Germinal center (tissue), 1 donor: ENCODE results near the gene CLEC16A.

Experiments
- DNase-seq: peaks from one replicate; pipeline ENCODE4 v3.0.0; 2012; ENCODE audit warnings: mixed read lengths, low spot score

The CLEC16A gene

DNA sequence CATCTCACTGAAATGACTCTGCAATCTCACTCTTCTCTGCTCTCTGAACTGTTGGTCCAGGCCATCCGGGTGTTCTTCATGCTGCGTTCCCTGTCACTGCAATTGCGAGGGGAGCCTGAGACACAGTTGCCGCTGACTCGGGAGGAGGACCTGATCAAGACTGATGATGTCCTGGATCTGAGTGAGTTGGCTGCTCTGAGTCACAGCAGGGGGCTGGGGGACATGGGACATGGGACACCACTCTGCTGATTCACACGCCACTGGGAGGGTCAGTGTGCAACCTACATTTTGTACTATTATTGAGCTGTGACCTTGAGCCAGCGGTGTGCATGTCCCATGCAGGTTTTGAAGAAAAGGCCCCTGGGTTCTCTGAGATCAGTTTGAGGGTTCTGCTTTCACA lies 116.5 kb downstream of the CLEC16A start:
- no peak for DNase-seq

GRCh38 chr16:11061629-11062270 lies 117.4 kb downstream of the CLEC16A start:
- no peak for DNase-seq

- no peak for DNase-seq
These were observed 119.3 kb downstream of the CLEC16A start for GRCh38 chr16:11063448-11064201.

- DNase-seq = no peak
These were observed 119.8 kb downstream of the CLEC16A start for GRCh38 chr16:11064202-11064540.

- DNase-seq = no peak
These were observed 120.5 kb downstream of the CLEC16A start for GRCh38 chr16:11064851-11065250.

GRCh38 chr16:11066261-11066870 lies 122.0 kb downstream of the CLEC16A start:
- DNase-seq = no peak

- DNase-seq = no peak
These were observed 122.9 kb downstream of the CLEC16A start for GRCh38 chr16:11067266-11067665.

DNA sequence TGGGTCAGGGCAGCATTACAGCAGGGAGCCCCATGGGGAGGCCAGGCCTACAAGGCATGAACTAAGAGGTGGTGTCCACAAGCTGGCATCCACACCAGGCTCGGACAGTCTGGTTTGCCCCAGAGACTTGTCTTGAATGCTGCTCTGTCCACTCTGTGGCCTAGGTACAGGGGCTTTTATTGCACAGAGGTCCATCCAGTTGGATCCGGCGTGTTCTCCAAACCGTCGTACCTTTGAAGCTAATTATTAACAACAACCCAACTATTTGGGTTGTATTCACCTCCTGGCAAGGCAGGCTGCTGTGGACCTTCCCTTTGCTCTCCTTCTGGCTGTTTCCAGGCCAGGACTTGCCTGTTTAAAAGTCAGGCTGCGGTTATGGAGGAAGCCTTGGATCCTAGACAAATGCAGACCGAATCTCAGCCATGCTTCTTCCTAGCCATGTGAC lies 123.4 kb downstream of the CLEC16A start:
- DNase-seq = no peak

GRCh38 chr16:11071829-11072228 lies 127.5 kb downstream of the CLEC16A start:
- DNase-seq = no peak

- no peak for DNase-seq
These were observed 128.2 kb downstream of the CLEC16A start for GRCh38 chr16:11072420-11073153.

DNA sequence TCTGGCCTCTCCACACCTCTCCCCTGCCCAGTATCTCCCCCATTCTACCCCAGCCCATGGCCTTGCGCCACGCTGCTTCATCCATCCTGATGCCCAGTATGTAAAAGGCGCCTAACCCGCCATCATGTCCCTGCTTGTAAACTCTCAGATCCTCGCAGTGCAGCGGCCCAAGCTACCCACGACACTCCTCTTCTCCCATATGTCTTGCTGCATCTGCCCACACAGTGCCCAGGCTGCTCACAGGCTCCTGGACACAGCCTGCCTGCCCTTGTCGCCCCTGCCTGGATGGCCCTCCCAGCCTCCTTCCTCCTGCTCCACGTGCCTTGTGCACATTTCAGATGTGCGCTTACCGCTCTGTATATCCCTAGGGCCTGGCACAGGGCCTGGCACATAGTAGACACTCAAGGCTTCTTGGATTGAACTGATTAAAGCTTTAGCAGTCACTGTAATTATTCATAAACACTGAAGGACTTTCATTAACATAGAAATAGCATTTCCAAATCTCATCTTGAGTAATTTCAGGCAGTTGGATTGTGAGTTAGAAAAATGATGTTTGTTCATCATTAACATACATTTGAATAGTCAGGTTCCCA lies 129.1 kb downstream of the CLEC16A start:
- no peak for DNase-seq

DNA sequence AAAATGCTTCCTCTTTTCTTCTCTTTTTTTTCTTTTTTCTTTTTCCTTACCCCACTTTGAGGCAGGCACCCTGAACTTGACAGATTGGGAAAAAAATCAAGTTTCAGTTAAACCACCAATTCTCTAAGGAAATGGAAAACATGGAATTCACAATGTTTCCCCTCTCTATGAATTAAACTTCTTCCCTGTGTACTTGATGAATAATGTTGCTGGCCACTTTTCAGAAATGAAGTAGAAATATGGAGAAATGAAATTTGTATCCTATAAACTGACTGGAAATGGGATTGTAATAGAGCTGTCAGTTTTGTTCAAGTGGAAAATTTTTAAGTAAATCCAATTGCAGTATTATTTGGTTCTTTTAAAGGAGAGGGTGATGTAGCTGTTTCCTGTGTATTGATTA lies 129.8 kb downstream of the CLEC16A start:
- no peak for DNase-seq

DNA sequence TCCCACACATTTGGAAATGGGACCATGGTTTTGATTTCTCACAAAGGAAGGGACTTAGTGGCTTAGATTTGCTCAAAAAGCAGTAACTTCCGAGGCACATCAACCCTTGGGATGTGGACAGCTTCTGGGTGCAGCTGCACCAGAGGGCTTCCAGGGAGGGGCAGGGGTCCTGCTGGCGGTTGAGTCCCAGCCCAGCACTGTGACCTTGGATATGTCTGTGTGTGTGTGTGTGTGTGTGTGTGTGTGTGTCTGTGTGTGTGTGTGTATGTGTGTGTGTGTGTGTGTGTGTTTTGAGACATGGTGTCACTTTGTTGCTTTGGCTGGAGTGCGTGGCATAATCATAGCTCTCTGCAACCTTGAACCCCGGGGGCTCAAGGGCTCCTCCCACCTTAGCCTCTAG lies 130.8 kb downstream of the CLEC16A start:
- no peak for DNase-seq

GRCh38 chr16:11076259-11077018 lies 132.1 kb downstream of the CLEC16A start:
- DNase-seq = peak; percentile 79

- no peak for DNase-seq
These were observed 134.6 kb downstream of the CLEC16A start for GRCh38 chr16:11078812-11079459.

DNA sequence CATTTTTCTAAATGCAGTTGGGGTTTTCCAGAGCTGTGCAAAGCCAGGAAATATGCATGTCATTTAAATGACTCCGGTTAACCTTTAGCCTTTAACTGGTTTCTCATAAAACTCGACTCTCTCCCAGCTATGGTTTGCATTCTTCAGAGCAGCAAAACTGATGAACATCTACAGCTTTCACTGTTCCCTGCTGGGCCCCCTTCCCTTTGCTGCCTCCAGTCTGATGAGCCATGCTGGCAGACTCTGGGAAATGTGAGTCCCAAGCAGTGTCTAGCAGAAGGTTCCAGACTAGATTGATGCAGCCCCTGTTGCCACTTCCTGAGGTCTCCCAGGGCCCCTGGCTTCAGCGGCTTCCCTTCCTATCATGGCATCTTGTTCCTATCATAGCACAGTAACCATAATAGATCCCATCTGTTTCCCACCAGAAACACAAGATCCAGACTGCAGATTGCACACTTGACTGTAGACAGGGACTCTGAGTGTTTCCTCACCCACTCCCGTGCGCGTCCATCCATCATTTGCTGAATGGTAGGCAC lies 135.4 kb downstream of the CLEC16A start:
- peak; percentile 29 for DNase-seq

DNA sequence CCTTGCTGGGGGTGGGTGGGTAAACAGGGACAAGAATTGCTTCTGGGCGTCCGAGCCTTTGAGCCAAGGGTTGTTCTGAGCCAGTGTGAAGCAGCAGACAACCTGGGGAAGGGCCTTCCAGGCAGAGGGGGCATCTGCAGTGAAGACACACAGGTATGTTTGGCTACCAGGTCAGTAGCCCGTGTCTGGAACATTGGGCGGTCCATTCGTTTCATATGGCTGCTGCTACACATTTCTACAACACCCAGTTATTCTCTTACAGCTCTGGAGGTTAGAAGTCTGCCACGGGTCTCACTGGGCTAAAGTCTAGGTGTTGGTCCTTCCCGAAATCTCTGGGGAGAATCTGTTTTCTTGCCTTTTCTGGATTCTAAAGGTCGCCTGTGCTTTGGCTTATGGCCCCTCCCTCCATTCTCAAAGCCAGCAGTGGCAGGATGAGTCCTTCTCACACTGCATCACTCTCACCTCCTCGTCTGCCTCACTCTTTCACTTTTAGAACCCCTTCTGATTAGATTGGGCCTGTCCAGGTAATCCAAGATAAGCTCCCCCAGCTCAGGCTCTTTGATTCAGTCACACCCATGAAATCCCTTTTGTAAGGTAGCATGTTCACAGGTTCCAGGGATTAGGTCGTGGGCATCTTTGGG lies 136.1 kb downstream of the CLEC16A start:
- peak; percentile 36 for DNase-seq

DNA sequence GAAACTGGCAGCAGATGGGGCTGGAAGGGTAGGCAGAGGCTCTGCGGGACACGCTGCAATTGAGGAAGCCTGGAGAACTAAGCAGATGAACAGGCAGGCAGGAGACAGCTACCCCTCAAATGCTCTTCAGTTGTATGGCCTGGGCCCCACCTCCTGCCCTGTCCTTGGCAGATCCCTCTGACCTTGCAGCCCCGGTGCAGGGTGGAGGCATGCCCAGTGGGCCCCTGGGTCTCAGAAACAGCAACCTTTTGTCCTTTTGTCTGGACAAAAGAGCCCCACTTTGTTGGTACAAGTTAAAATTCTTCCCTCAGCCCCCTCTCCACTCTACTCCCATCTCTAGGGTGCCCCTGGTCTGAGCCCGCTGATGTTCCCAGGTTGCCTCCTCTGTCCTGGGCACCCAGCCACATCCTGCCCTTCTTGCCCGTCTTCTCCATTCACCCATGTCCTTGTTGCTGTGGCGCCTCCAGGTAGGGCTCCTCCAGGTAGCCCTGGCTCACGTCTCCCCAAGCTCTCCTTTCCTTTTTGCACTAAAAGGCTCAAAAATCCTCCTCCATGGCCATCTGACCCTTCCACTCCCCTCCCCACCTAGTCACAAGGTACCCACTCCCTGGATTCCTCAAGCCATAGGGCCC lies 136.8 kb downstream of the CLEC16A start:
- DNase-seq = no peak

DNA sequence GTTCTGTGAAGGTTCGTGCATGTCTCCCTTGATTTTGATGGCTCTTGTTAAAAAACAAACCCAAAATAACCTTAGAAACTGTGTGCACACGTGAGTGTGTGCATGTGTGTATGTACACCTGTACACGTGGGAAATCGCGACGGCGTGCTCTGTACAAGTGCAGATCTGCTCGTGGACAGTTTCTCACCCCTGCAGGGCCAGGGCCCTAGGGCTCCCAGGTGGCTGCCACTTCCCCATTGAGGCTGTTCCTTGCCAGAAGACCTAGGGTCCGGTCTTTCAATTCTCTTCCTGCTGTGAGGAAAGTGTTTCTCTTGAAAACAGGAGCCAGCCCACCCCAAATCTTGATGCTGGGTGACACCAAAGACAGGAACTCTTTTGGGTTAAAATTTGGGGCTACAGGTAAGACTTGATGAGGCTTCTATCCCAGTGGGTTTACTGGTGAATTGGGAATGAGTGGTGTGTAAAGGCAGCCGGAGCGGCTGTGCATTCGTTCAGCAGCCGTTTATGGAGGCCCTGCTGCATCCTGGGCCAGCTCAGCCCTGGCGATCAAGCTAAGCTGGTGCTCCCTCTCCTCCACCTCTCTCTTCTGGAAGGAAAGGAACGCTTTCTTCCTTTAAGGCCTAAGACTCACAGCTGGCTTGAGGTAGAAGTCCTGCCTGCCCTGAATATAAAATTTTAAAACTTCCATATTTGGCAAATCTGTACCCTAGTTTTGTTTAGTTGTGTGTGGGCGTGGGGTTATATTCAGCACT lies 137.9 kb downstream of the CLEC16A start:
- no peak for DNase-seq
